Tibial nerve (tissue), 4 donors: Measurements from ENCODE around the gene GCN1. TPM values are rescaled to one million over a fixed set of nuclear protein-coding genes. Genes with fewer than 3 reads are reported as not detected.
A peak's percentile ranks its signal among the peaks of the same experiment; 100 is the strongest.

Source experiments
- DNase-seq, 2 donors: peaks; one replicate each; pipeline ENCODE4 v3.0.0-alpha.2; 2019; ENCODE audit warnings: low spot score in 2 of 2
- H3K27ac ChIP-seq, 4 donors: fragments of 200-600 bp; sonication (generic) in 3 of 4; one replicate each; pipeline ENCODE4 v1.5.1; 2017 to 2019; ENCODE audit warnings: mild to moderate bottlenecking in 1 of 4
- H3K27me3 ChIP-seq, 2 donors: fragments of 200-600 bp; sonication (generic) in 1 of 2; one replicate each; pipeline versions ENCODE4 v1.5.1 to v1.6.0; 2017 to 2019
- H3K36me3 ChIP-seq, 3 donors: fragments of 200-600 bp; sonication (generic); one replicate each; pipeline ENCODE4 v1.5.1; 2018 to 2019
- H3K4me1 ChIP-seq, 4 donors: fragments of 200-600 bp; sonication (generic) in 3 of 4; one replicate each; pipeline ENCODE4 v1.5.1; 2017 to 2019
- H3K4me3 ChIP-seq, 4 donors: fragments of 200-600 bp; sonication (generic) in 3 of 4; one replicate each; pipeline ENCODE4 v1.5.1; 2017 to 2019; ENCODE audit warnings: mild to moderate bottlenecking in 1 of 4, moderate library complexity in 1 of 4
- H3K9me3 ChIP-seq, 4 donors: fragments of 200-600 bp; sonication (generic) in 3 of 4; one replicate each; pipeline ENCODE4 v1.5.1; 2017 to 2019
- CTCF ChIP-seq, 5 experiments: fragments of 200-600 bp in 3 of 5; fragments of 450-650 bp in 2 of 5; sonication (generic) in 3 of 5; IDR thresholded peaks; one replicate each; pipeline ENCODE4 v1.5.1; 2016 to 2019; ENCODE audit warnings: antibody characterized with exemption in 5 of 5, mild to moderate bottlenecking in 3 of 5, moderate library complexity in 2 of 5
- EP300 ChIP-seq, 2 donors: sonication (generic); formaldehyde crosslinking; IDR thresholded peaks; one replicate each; pipeline ENCODE4 v1.6.1; 2017; ENCODE audit warnings: antibody characterized with exemption in 2 of 2, mild to moderate bottlenecking in 1 of 2
- POLR2A ChIP-seq, 2 donors: fragments of 450-650 bp; IDR thresholded peaks; one replicate each; pipeline ENCODE4 v1.6.1; 2017; ENCODE audit warnings: antibody characterized with exemption in 2 of 2, mild to moderate bottlenecking in 2 of 2, moderate library complexity in 2 of 2
- WGBS, 2 donors: methylation state at CpG; one replicate each; pipeline ENCODE4 v1.1.5; 2018; 5-methylcytosine and 5-hydroxymethylcytosine counted together
- total RNA-seq, 4 donors: library from RNA; depleted of rRNA; stranded (reverse); fragments of >200 nt; gene quantifications; one replicate each; pipeline ENCODE4 v1.1.0, GENCODE V29; 2016

The GCN1 gene
- total RNA-seq, 4 donors from 2014 or later = 44.6 to 138 (median 106) TPM

- Histone ChIP-seq H3K4me3 (peak overlapping the region in 3 of 4 donors; percentile 71 to 98 (median 93)), H3K4me1 (peaks cover 0 to 71% (median 32%) of the 10 kb centered on the region in 4 donors), H3K27me3 (no peaks in the 10 kb centered on the region), H3K9me3 (no peaks in the 10 kb centered on the region), H3K27ac (peak overlapping the region in 2 of 4 donors; percentile 90 to 97), H3K36me3 (peaks cover 0 to 14% (median 0%) of the 10 kb centered on the region in 3 donors)
- TF ChIP-seq CTCF (IDR thresholded peaks at IDR 0.05) (no peak), POLR2A (IDR thresholded peaks at IDR 0.05) (no peak), EP300 (IDR thresholded peaks at IDR 0.05) (no peak)
- no peak for DNase-seq
- 69 to 75% methylated on average over 3 of the region's 3 CpGs for WGBS, 2 donors
These were observed 79.4 kb downstream of the GCN1 start for GRCh38 chr12:120115066-120115465.

DNA sequence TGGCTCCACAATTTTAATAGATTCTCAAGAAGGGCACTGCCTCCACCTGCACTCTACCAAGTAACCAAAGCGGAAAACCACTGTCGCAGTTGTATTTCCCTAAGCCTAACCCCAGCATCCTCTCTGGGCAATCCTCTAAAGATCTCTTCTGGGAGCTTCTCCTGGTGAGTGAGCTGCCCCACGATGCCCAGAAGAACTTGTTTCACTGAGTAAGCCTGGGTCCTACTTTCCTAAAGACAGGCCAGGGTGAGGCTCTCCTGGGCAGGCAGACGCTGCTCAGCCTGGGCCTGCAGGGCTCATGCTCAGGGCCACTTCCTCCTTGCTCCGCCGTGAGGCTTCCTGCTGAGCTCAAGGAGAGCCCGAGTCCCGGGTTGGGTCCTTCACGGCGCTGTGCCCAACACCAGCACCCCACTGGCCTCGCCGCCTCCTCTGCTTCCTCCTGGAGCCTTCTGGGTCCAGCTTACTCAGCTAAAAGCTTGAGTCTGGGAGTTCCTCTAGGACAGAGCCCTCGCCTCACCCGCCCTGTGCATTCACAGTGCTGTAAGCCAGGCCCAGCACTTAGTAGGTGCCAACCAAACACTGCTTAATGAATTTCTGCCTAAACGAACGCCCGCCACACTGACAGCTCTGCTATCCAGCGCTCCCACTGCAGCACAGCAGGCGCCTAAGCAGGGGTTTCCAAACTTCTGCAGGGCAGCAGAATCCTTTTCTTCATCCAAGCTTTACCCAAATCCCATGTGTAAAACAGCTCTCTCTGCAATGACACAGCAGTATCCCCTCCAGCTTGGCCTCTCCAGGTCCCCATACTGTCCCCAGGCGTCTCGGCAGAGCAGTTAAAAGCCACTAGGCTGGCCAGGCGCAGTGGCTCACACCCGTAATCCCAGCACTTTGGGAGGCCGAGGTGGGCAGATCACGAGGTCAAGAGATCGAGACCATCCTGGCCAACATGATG, 83.7 kb downstream of the GCN1 start:
- H3K27ac ChIP-seq = peak overlapping the region in 1 of 4 donors; percentile 26
- peak in 1 of 2 donors; percentile 32 for TF ChIP-seq EP300 (IDR thresholded peaks at IDR 0.05)
- TF ChIP-seq POLR2A (IDR thresholded peaks at IDR 0.05) = no peak
- no peak for TF ChIP-seq CTCF (IDR thresholded peaks at IDR 0.05)

GRCh38 chr12:120109570-120110267, 84.8 kb downstream of the GCN1 start:
- Histone ChIP-seq H3K4me3 (no peak overlapping the region), H3K4me1 (peaks cover 0 to 52% (median 9%) of the 10 kb centered on the region in 4 donors), H3K27me3 (no peaks in the 10 kb centered on the region), H3K36me3 (peaks cover 0 to 45% (median 0%) of the 10 kb centered on the region in 3 donors), H3K27ac (no peak overlapping the region), H3K9me3 (no peaks in the 10 kb centered on the region)
- no peak for DNase-seq
- TF ChIP-seq EP300 (IDR thresholded peaks at IDR 0.05) (no peak), CTCF (IDR thresholded peaks at IDR 0.05) (no peak), POLR2A (IDR thresholded peaks at IDR 0.05) (no peak)
- 81 to 86% methylated on average over 10 of the region's 10 CpGs for WGBS, 2 donors

More for the DNA sequence above, 83.7 kb downstream of the GCN1 start:
- DNase-seq = no peak
- peaks cover 0 to 57% (median 19%) of the 10 kb centered on the region in 4 donors for H3K4me1 ChIP-seq
- H3K4me3 ChIP-seq = no peak overlapping the region
- no peaks in the 10 kb centered on the region for H3K27me3 ChIP-seq
- H3K36me3 ChIP-seq = peaks cover 0 to 39% (median 0%) of the 10 kb centered on the region in 3 donors
- WGBS, 2 donors = 67 to 69% methylated on average over 23 to 26 of the region's 26 CpGs
- H3K9me3 ChIP-seq = no peaks in the 10 kb centered on the region

DNA sequence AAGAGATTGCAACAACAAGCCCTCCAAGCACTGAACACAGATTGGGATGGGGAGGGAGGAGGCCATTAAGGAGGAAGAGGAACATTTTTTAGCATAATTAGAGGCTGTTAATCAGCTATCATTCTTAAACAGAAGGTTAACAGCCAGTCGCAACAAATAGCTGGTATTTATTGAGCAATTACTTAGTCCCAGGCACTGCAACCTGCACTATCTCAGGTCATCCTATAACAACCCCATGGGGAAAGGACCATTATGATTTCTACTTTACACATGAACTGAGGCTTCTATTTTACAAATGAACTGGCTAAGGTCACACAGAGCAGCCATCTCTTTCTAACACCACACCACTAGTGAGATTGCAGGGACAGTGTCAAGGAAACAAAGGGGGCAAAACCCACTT, 88.4 kb downstream of the GCN1 start:
- peaks cover 0 to 54% (median 12%) of the 10 kb centered on the region in 4 donors for H3K4me1 ChIP-seq
- H3K36me3 ChIP-seq = peaks cover 0 to 65% (median 0%) of the 10 kb centered on the region in 3 donors
- H3K27ac ChIP-seq = no peak overlapping the region
- TF ChIP-seq EP300 (IDR thresholded peaks at IDR 0.05) = no peak
- TF ChIP-seq CTCF (IDR thresholded peaks at IDR 0.05) = no peak
- TF ChIP-seq POLR2A (IDR thresholded peaks at IDR 0.05) = no peak
- 81 to 85% methylated on average over 1 of the region's 1 CpG for WGBS, 2 donors
- H3K9me3 ChIP-seq = no peaks in the 10 kb centered on the region
- no peak for DNase-seq
- H3K27me3 ChIP-seq = no peaks in the 10 kb centered on the region
- no peak overlapping the region for H3K4me3 ChIP-seq
